ENCODE results near the gene TFDP1.
"Not testable (repeated sequence)": the region's sequence is repeated elsewhere in the genome, so short reads cannot be mapped to it uniquely, and the experiment has no call there.

Gene TFDP1

GRCh38 chr13:113618455-113618854, 33.9 kb downstream of the TFDP1 start:
- DNase-seq (ENCODE audit: low spot score) = no peak

DNA sequence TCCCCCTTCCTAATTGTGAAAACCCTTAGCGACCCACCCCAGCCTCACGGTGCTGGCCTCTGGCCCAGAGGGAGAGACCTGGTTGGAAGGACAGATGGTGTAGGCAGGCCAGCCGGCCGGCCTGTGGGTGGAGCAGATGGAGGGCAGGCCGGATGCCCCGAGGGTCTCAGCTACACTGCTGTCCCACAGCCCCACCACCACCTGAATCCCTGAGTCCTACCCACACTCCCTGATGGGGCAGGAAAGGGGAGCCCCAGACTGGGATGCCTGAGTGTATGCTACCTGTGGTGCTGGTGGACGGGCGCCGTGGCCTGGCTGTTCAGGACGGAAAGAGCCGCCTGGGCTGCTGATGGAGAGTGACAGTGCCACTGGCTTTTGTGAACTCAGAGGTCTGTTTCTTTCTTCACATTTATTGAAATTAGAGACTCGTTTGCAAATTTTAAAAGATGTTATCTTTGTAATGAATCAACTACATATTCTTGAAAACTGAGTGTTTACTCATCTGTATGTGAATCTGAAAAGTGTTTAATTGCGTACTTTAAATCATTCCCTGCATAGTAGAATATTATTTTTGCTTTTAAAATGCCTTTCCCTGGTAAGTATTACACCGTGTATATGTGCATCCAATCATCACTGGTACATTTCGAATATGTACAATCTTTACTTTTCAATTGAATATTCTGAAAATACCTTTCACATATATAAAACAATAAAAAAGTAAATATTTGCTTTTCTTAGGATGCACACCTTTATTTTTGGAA, 35.7 kb downstream of the TFDP1 start:
- DNase-seq (ENCODE audit: low spot score) = no peak

GRCh38 chr13:113621046-113621445, 36.5 kb downstream of the TFDP1 start:
- DNase-seq (ENCODE audit: low spot score) = no peak

DNA sequence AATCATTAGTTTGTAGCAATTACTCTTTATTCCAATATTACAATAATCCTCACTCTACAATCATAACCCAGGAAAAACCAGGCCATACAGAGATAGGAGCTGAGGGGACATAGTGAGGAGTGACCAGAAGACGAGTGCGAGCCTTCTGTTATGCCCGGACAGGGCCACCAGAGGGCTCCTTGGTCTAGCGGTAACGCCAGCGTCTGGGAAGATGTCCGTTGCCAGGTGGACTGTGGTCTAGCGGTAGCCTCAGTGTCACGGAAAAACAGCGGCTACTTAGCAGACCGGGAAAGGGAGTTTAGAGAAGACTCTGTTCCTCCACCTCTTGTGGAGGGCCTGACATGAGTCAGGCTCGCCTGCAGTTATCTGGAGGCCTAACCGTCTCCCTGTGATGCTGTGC, 36.9 kb downstream of the TFDP1 start:
- DNase-seq (ENCODE audit: low spot score) = not testable (repeated sequence)

DNA sequence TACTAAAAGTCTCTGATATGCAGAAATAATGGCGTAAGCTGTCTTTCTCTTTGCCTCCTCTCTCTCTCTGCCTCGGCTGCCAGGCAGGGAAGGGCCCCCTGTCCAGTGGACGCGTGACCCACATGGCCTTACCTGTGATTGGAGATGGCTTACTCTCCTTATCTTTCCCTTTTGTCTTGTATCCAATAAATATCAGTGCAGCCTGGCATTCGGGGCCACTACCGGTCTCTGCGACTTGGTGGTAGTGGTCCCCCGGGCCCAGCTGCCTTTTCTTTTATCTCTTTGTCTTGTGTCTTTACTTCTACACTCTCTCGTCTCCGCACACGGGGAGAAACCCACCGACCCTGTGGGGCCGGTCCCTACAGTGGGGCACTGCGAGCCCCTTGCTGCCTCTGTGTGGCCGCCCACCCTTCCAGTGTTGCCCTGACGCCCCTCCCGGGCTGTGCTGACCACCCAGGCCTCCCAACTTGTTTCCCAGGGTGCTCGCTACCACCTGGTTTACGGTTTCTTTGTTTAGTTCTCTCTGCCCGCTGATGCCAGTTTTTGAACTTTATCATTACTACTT, 37.5 kb downstream of the TFDP1 start:
- not testable (repeated sequence) for DNase-seq (ENCODE audit: low spot score)

DNA sequence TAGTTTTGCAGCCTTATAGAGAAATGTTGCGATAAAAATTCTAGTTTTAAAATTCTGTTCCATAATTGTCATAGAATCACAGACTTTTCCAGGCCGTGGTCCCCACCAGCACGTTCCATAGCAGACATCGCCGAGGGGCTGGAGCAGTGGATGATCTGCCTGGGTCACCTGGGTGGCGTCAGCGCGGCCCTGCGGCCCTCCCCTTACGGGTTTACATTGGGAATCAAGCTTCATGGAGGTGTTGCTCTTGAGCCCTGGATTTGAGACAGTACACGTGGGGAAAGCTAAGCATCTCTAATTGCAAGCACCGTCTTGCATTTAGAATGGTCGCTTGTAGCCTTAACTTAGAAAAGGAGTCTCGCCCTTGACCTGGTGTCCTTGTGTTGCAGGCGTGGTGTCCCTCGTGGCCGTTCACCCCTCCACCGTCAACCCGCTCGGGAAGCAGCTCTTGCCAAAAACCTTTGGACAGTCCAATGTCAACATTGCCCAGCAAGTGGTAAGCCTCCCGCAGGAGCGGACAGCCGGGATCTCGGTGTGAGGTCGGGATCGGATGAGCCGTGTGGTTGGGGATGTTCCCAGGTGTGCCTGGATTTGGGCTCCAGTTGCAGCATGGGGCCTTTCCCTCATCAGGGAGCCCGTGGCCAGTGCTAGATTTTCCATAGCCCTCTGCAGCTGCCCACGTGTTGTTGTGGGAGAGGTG, 38.4 kb downstream of the TFDP1 start:
- no peak for DNase-seq (ENCODE audit: low spot score)

DNA sequence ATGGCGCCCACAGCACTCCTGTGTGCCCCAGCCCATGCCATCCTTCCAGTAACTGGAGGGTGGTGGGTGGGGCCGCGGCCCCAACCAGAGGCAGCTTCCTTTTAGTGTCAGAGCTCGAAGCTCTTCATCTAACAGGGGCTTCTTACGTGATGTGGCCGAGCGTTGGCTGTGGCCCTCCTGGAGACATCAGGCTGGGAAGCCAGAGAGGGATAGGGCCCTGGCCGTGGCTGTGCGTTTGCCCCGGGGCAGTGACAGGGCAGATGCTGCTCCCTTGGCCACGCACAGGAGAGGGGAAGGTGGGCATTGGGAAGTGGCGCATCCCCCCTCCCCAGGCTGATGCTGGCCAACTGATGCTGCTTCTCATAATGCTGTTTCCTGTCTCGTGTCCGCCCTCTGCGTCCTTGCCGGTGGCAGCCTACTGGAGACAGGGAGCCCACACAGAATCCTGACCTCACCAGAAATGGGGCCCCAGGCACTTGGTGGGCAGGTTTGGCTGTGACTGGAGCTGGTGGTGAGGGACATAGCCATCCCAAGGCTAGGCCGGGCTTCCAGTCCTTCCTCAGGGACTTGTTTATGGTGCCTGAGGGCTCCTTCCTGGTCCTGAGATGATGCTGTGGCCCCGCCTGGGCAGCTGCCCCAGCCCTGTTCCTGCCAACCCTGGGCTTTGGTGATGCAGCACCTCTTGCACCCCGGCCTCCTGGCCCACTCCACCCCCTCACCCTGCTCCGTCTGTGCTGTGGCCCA, 39.1 kb downstream of the TFDP1 start:
- no peak for DNase-seq (ENCODE audit: low spot score)

DNA sequence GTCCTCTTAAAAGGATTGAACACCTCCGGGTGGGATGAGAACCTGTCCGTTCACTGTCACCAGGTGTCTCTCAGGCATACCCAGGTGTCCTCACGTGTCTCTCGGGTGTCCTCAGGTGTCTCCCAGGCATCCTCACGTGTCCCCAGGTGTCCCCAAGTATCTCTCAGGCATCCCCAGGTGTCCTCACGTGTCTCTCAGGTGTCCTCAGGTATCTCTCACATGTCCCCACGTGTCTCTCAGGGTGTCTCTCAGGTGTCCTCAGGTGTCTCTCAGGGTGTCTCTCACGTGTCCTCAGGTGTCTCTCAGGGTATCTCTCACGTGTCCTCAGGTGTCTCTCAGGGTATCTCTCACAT, 39.7 kb downstream of the TFDP1 start:
- DNase-seq (ENCODE audit: low spot score) = no peak

- DNase-seq (ENCODE audit: low spot score) = not testable (repeated sequence)
Measured at GRCh38 chr13:113624640-113625304, 40.2 kb downstream of the TFDP1 start.

DNA sequence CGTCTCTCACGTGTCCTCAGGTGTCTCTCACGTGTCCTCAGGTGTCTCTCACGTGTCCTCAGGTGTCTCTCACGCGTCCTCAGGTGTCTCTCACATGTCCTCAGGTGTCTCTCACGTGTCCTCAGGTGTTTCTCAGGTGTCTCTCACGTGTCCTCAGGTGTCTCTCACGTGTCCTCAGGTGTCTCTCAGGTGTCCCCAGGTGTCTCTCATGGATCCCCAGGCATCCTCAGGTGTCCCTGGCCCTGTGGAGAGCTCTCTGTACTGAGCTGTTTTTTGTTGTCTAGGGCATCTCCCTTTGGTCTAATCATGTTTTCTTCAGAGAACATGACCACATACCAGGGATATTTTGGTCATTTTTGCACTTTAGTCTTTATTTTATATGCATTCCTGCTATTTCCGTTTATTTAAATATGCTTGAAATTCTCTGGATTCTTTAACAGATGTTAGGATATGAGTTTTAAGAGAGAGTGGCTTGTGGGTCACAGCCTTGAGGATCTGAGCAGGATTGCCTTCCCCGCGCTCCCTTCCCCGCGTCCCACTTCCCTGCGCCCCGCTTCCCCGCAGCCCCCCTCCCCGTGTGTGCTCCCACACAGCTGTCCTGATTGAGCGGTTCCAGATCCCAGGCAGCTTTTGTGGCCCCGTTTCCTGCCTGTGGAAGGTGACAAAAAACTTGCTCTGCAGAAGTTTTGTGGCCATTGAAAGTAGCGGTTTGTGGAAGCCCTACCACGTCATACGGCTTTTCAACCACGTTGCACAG, 41.6 kb downstream of the TFDP1 start:
- DNase-seq (ENCODE audit: low spot score) = no peak

DNA sequence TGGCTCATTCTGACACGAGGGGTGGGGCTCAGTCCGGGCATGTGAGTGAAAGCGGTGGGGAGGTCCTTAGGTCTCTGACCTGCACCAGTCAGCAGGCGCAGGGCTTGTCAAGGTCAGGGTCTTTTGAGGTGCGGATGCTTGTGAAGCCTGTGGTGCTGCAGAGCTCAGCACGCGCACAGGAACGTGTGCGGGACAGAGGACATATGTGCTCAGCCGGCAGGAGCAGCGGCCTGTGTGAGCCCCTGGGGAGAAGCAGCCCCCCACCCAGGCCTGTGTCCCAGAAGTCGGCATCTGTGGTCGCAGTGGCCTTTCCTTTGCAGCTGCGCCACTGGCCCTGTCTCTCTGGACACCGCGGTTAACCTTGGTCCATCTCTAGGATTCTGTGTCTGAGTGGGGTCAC, 42.6 kb downstream of the TFDP1 start:
- no peak for DNase-seq (ENCODE audit: low spot score)

GRCh38 chr13:113628291-113629270, 44.0 kb downstream of the TFDP1 start:
- DNase-seq (ENCODE audit: low spot score) = no peak

DNA sequence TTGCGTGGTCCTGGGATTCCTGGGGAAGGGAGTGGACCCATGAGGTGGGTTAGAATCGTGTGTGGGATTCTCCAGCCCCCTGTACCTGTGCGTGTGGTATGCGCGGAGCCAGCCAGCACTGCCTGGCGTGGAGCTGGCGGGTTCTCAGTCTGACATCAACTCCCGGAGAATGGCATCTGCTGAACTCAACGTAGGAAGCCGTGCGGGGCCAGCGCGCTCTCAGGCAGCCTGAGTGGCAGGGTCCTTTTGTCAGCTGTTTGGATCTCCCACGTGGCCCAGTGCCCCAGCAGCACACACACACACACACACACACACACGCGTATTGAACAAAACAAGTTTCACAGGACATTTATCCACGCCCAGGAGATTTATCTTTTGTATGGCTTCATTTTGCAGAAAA, 45.3 kb downstream of the TFDP1 start:
- DNase-seq (ENCODE audit: low spot score) = no peak

DNA sequence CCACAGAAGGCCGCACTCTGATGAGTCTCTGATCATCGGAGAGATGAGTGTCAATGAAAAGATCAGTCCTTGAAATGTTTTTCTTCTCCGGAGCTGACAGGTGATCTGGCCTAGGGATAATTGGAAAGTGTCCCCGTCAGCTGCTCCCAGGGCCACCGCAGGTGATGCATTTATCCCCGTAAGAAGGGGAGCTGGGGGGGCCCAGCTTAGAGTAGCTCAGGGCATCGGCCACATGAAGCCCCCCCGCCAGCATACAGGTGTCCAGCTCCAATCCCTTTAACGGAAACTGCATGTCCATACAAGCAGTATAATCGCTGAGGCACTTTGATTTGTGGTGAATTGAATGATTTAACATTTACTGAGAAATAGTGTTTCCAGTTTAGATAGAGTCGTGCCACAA, 45.7 kb downstream of the TFDP1 start:
- no peak for DNase-seq (ENCODE audit: low spot score)

DNA sequence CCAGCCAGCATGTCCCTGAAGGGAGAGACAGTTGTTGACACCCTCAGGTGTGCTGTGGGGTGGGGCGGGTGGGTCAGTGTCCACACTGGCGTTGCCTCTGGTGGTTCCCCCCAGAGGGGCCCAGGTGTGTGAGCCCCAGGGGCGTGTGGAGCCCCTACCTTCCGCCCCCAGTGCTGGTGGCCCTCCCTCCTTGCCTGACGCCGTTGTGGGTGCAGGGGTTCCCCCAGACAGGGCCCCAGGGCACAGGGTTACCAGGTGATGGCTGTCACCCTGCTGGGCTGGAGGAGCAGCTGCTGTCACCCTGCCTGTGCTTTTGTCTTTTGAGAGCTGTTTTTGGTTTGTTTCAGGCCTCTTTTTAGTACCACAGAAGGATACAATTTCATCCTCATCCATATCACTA, 46.3 kb downstream of the TFDP1 start:
- DNase-seq (ENCODE audit: low spot score) = no peak

DNA sequence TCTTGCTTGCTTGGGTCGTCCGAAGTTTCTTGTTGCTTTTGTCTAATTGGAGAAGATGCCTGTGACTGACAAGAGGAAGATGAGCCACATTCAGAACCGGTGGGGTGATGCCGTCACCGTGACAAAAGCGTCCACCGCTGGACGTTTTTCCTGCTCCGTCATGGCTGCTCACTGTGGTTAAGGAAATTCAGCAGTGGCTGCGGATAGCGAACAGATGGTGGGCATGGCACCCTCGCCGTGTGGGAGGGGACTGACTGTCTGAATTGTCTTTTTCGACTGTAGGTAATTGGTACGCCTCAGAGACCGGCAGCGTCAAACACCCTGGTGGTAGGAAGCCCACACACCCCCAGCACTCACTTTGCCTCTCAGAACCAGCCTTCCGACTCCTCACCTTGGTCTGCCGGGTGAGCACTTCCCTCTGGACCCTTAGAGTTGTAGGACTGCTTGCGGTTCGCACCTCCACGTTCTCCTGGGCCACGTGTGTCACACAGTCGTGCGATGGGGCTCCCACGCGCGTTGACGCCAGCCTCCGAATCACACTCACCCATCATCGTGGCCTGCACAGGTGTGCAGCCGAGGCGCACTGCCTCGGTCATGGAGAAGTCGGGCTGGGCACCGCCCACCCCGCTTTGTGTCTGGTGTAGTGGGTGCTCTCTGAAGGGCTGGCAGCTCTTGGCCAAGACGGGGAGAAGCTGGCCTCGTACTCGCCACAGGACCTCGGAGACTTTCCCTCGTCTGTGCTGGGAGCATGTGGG, 47.0 kb downstream of the TFDP1 start:
- no peak for DNase-seq (ENCODE audit: low spot score)

DNA sequence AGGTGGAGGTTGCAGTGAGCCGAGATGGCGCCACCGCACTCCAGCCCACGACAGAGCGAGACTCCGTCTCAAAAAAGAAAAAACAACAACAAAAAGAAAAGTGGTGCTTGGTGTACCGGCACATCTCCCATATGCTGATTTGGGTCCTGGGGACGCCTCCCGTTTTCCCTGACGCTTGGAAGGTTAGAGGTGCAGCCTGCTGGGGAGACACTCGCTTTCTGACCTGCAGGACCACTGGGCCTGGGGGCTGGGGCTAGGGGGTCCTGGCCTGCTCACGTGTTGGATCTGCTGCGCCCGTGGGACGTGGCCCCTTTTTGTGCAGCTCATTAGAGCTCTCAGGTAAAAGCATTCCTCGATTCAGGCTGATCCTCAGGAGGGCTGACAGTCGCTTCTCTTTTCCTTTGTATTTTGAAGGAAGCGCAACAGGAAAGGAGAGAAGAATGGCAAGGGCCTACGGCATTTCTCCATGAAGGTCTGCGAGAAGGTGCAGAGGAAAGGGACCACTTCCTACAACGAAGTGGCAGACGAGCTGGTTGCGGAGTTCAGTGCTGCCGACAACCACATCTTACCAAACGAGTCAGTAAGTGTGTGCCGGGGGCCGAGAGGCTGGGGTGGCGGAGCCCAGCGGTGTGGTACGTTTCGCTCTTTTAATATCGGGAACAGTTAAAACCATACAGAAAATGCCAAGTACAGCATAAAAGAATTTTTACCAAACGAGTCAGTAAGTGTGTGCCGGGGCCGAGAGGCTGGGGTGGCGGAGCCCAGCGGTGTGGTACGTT, 48.3 kb downstream of the TFDP1 start:
- DNase-seq (ENCODE audit: low spot score) = no peak

DNA sequence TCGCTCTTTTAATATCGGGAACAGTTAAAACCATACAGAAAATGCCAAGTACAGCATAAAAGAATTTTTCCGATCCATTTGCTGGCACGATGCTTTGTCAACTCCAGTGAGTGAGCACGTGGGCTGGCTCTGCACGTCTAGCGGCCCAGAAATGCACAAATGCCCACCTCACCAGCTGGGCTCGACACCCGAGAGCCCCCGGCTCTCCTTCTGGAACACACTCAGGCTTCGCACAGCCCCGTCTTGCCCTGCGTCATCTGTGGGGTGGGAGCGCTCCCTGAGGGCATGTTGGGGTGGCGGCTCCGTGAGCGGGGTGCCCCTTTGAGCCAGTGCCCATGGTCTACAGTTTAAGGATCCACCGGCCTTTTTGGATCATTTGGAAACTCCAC, 48.9 kb downstream of the TFDP1 start:
- no peak for DNase-seq (ENCODE audit: low spot score)
